HFF-Myc (cell line): ENCODE data around the gene CARS1.

Experiments
- DNase-seq: peaks from one replicate; pipeline ENCODE4 v3.0.0-alpha.2; 2011; ENCODE audit warnings: low read depth; ENCODE audit errors: extremely low read depth
- H3K4me3 ChIP-seq: replicated peaks from 2 replicates; pipeline ENCODE4 v1.5.1; 2011; ENCODE audit warnings: low read depth, mild to moderate bottlenecking, control low read depth, low read length
- TF ChIP-seq, protein P1 (sequence below): IDR thresholded peaks from 2 replicates; pipeline ENCODE4 v1.5.1; 2012; ENCODE audit warnings: mild to moderate bottlenecking, low read depth, low read length, control low read depth; ENCODE audit errors: missing control alignments

CARS1 gene

GRCh38 chr11:3088806-3089205 is 31.6 kb upstream of the CARS1 start:
- no peak for DNase-seq
- no peak overlapping the region for H3K4me3 ChIP-seq
- TF ChIP-seq, protein P1, sequence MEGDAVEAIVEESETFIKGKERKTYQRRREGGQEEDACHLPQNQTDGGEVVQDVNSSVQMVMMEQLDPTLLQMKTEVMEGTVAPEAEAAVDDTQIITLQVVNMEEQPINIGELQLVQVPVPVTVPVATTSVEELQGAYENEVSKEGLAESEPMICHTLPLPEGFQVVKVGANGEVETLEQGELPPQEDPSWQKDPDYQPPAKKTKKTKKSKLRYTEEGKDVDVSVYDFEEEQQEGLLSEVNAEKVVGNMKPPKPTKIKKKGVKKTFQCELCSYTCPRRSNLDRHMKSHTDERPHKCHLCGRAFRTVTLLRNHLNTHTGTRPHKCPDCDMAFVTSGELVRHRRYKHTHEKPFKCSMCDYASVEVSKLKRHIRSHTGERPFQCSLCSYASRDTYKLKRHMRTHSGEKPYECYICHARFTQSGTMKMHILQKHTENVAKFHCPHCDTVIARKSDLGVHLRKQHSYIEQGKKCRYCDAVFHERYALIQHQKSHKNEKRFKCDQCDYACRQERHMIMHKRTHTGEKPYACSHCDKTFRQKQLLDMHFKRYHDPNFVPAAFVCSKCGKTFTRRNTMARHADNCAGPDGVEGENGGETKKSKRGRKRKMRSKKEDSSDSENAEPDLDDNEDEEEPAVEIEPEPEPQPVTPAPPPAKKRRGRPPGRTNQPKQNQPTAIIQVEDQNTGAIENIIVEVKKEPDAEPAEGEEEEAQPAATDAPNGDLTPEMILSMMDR = no peak

- TF ChIP-seq, protein P1 = no peak
- no peak for DNase-seq
- H3K4me3 ChIP-seq = no peak overlapping the region
These were observed 30.9 kb upstream of the CARS1 start for GRCh38 chr11:3087821-3088800.

GRCh38 chr11:3087373-3087772 is 30.1 kb upstream of the CARS1 start:
- H3K4me3 ChIP-seq = no peak overlapping the region
- DNase-seq = no peak
- TF ChIP-seq, protein P1 = no peak

DNA sequence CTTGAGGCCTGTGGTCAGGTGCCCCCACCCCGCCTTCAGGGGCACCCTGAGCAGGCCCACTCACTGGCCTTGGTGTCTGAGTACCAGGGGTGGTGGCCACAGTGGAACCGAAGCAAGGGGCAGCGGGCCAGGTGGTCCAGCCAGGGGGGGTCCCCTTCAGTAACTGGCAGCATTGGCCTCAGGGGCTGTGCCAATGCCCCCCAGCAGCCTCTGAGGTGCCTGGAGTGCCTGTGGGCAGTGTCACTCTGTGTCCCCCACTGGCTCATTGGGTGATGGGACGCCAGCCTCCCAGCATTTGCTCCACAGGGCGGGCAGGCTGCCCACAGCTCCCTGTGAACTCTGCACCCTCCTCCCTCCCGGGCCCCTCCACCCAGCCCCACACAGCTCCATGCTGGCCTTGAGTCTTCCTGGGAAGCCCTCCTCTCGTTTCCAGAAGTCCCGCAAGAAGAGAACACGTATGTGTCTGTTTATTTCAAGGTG is 29.5 kb upstream of the CARS1 start:
- no peak overlapping the region for H3K4me3 ChIP-seq
- TF ChIP-seq, protein P1 = no peak
- no peak for DNase-seq

DNA sequence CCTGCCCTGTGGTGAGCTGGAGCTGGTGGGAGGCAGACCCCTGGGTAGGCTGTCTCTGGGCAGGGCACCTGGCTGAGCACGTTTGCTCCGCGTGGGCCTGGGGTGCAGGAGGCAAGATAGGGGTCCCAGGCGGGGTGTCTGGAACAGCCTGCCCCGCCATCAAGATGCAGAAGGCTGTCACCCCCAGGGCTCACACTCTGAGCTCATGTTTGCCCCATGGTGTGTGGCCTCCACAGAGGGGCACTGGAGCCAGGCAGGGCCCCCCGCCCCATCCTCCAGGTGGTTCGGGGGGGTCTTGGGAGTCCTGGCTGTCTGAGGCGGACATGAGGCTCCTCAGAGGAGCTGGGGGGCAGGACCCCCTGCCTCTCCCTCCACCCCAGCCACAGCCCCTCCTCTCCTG is 28.9 kb upstream of the CARS1 start:
- TF ChIP-seq, protein P1 = no peak
- no peak for DNase-seq

GRCh38 chr11:3085052-3085451 is 27.8 kb upstream of the CARS1 start:
- TF ChIP-seq, protein P1 = no peak
- DNase-seq = no peak
- no peak overlapping the region for H3K4me3 ChIP-seq

More for the DNA sequence above, 28.9 kb upstream of the CARS1 start:
- H3K4me3 ChIP-seq = no peak overlapping the region
